ENCODE measurements around the gene TLR7.

The TLR7 gene

DNA sequence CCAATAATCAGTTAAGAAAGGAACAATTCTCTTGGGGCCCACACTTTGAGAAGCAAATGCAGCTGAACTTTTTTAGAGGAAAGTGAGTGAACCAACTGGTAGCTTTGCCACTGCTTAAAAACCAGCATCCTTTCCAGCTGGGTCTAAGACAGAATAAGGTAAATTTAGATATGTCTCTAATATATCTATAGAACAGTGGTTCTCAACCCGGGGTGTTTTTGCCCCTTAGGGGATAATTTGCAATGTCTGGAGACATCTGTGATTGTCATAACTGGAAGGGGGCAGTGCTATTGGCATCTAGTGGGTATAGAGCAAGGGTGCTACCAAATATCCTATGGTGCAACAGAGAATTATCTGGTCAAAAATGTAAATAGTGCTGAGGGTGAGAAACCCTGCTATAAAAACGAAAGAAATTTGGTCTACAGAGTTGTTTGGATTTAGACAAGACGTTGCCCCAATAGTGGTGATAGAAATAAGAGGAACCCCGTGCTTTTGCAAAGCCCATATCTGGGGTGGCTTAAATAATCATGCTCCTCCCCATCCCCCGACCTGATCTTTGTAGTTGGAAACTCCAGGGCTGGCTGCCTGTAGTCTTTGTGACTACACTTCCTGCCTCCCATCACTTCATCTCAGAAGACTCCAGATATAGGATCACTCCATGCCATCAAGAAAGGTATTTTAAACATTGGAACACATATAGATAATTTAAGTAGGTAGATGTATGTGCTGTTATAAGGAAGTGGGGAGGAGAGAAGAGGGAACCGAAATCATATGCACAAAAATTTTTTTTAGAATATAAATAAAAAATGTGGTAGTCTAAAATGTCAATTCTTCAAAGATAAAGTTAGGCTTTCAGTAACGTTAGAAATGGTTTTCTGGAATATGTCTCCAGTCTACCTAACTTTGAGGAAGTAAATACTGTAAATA, at the start of gene TLR7:
TSS of gene TLR7 (plus strand) at position 622 of the 927 bp plus-strand sequence. CDS start 507 bp downstream, outside the sequence.
- DNase-seq (ENCODE audit: low spot score), result no peak

DNA sequence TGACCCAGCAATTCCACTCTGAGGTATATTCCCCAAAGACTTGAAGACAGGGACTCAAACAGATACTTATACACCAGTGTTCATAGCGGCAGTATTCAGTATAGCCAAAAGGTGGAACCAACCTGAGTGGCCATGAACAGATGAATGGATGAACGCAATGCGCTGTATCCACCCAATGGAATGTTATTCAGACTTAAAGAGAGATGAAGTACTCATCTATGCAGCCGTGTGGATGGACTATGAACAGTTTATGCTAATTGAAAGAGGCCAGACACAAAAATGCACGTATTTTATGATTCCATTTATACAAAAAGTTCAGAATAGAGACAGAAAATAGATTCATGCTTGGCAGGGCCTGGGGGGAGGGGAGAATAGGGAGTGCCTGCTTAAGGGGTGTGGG, 49.3 kb upstream of the TLR7 start:
- no peak for DNase-seq (ENCODE audit: low spot score)

DNA sequence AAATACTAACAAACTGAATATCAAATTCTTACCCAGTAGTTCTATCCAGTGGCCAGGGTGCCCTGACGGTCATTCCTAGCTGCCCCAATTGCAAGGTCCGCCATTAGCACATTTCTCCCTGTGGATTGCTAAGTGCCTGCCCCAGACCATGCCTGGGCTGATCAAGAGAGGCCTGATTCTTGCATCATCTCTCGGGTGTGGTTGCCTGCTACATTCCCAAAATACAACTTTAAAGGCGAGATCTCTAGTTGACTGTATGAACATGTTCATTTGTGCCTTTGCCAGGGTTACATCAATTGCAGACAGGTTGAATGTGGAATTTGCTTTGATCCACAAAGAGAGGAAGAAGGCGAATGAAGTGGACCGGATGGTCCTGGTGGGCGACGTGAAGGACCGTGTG, 47.6 kb upstream of the TLR7 start:
- no peak for DNase-seq (ENCODE audit: low spot score)

DNA sequence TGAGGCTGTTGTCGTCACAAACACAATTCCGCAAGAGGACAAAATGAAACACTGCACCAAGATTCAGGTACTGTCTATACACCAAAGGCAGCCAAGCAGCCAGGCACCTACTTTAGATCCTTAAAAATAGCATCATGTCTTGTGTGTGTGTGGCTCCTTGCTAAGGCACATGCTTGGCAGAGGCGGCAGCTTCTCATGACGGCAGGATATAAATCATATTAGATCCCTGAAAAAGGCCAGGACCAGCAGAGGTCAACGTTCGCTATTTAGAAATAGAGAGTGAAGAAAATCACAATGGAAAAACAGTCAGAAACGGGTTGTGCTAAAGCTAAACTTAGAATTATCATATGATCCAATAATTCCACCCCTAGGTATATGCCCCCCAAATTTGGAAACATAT, 46.1 kb upstream of the TLR7 start:
- DNase-seq (ENCODE audit: low spot score), result no peak

DNA sequence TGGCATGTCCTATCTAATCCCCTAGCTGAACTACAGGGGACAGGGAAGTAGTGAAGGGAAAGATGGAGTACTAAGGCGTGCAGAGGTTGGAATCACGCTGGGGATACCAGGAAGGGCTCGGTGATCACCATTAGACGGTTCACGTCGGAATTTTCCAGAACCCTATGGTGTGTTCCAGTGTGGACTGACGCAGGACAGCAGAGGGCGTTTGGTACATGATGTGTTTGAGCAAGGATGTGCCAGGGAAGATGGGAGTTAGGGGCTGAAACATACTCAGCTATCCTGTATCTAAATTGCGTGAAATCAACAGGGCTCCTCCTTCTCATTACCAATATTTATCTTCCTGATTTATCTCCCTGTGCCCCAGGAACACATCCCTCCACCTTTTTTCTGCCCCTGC, 41.9 kb upstream of the TLR7 start:
- no peak for DNase-seq (ENCODE audit: low spot score)

DNA sequence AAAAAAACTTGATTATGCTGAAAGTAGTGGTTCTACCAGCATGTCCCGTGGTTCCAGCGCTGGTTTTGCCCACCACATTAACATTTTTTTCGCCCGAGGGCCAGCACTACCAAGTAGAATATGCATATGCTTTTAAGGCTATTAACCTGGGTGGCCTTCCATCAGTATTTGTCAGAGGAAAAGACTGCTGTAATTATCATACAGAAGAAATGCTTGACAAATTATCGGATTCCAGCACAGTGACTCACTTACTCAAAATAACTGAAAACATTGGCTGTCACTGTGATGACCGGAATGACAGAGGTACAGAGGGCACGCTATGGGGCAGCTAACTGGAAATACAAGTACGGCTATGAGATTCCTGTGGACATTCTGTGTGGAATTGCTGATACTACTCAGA, 41.1 kb upstream of the TLR7 start:
- DNase-seq (ENCODE audit: low spot score), result no peak

DNA sequence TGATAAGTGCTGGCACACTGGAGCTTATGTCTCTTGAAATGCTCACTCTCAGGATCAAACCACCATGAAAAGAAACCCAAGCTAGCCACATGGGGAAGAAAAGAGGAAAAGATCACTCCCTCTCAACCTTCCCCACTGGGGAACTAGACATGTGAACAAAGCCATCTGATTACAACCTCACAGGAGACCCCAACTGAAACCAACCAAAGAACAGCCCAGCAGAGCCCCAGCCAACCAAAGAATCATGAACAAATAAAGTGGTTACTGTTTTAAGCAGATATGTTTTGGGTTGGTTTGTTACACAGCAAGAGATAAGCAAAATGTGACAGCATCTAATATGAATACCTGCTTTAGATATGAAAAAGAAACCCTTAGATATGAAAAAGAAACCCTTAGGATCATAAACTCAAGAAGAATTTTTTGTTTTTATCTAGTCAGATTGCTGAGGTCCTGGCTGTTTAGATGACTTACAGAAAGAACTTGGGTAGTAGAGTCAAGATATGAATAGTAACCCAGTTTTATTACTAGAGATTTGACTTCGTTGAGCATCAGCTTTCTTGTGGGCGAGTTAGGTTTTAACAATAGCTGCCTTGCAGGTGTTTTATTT, 23.7 kb upstream of the TLR7 start:
- no peak for DNase-seq (ENCODE audit: low spot score)

DNA sequence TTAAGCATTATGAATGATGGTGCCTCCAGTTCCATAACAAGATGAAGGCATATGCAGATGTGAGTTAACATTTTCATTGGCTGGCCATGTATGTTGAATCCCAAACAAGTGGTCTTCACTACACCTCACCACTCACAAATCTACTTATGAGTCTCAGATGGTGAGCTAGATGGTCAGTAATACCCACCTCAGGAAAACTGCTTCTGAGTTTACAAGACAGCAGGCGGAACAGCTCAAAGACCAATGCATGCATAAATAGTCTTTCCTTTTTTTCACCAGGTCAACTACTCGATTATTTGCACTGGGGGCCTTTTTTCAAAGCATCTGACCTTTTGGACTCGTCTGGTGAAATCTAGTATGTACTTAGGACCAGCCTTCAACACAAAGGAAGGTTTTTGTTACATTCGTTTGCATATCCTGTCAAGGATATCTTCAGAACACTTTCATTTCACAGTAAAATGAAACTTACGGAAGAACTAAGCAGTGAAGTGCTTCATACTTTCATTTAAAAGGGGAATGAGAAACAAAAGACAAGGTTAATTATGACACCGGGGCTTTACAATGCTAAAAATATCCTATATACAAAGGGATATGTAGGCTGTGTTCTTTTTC, 23.1 kb upstream of the TLR7 start:
- no peak for DNase-seq (ENCODE audit: low spot score)

DNA sequence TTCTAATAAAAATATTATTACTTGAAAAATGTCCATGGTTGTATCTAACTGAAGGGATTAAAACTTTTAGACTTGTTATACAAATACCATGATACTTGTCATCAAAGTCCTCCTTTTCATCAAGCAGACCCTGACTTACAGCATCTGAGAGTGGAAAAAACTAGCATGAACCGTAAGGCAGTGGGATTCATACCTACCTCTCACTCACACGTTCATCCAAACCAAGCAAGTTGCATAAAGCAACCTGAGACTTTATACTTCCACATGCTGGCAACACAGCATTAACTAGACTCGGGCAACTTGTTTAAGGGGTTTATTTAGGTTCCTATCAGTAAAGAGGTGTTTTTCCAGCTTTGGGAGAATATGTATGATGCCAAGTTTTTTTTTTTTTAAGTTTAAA, 22.6 kb upstream of the TLR7 start:
- DNase-seq (ENCODE audit: low spot score), result no peak

DNA sequence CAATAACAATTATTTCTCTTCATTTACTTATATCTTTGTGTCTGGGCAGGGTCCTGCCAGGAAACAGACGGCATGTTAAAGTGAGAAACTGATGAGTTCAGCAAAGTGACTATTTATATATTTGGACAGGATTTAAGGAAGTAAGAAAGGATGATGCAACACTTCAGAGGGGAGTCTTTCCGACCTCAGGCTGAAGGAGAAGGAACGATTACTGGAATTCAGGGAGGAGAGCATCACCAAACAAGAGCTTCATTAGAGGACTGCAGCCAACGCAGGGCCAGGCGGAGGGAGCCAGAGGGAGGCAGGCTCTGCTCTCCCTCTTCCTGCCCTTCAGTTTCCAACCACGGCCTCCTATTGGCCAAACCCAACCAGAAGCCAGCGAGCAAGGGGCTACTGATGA, 1.5 kb upstream of the TLR7 start:
- no peak for DNase-seq (ENCODE audit: low spot score)

DNA sequence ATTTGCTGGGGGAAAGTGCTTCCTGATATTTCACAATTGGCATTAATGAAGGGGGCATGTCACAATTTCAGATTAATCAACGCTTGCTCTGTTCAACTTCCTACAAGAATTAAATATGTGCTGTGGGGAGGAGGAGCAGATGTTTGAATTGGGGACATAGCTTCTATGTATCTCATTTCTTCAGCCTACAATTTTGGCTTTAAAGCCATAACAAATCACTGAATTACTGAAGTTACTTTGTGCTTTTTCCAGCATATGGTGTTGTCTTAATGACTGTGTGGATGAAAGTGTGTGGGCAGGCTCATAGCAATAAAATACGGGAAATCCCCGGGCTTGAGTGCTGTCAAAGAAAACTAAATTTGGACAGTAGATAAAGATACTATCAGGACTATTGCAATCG, 813 bp downstream of the TLR7 start:
- DNase-seq (ENCODE audit: low spot score), result no peak

DNA sequence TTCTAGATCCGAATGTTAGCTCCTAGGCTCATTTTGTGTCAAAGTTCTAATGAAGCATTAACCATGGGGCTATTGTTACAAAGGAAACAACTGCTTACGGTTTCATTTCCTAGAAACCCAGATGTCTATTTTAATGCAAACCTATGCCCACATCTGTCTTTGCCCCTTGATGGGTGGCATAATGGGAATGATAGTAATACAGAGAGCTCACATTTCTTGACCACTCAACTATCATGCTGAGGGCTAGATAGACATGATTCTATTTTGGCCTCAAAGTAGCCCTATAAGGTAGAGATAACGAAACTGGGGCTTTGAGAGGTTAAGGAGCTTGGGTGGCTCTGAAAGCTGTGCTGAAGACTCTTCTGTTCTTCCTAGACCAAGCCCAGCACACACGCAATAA, 1.9 kb downstream of the TLR7 start:
- no peak for DNase-seq (ENCODE audit: low spot score)

DNA sequence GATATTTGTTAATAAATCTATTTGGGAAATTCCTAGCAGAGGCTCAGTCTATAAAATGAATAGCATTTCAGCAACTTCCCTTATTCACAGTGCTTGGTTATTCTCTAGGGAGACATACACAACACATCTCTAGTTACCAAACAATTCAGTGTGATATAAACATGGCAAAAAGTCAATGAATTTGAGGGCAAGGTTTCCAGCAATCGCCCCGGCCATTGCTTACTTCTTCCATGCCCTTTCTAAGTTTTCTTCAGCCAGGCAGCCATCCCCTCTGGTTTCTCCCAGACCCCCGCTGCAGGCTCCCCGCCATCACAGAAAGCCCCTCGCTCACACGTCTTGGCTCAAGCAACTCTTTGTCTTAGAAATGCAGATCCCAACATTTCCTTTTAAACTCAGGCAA, 4.4 kb downstream of the TLR7 start:
- no peak for DNase-seq (ENCODE audit: low spot score)

DNA sequence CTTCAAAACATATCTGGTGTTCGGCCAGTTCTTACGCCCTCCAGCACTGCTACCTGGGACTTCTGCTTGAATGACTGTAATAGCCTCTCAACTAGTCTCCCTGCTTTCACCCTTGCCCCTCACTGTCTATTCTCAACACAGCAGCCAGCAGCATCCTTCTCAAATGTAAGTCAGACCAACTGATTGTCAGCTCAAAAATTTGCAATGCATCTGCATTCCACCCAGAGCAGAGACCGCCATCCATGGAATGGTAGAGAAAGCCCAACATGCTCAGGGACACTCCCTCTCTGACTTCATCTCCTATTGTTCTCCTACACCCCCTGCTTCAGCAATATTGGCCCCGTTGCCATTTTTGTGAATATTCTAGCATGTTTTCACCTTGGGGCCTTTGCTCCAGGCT, 5.9 kb downstream of the TLR7 start:
- no peak for DNase-seq (ENCODE audit: low spot score)

DNA sequence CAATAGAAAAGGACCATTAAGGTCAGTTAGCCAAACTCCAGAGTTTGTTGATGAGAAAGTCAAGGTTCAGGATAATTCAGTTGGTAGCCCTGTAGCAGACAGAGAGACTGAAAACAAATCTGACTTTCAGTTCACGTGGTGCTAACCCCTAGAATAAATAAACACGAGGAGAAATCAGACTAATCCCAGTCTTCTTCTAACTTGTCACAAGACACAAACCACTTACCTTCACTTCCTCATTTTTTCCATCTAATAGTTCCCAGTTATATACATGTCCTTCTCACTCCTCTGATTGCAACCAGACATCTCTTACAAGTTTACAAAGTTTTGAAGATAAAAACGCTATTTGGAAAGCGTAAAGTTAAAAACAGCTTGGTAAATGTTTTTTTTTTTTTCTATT, 7.7 kb downstream of the TLR7 start:
- no peak for DNase-seq (ENCODE audit: low spot score)

DNA sequence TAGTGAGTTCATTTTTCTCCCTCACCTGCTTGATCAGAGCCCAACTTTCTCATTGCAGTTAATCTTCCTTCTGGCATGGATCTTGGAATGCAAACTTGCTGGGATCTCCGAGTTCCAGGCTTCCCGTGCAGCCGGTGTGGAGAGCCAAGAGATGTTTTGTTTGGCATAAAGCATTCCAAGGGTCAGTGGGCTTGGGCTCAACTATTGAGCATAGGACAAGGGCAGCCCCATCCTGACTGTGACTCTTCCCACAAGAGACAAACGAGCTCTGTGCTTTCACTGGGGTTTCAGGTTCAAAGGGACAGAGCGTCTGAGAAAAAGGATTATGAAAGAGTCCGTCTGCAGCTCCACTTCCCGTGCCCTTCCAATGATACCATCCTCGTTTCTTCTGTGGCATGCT, 10.5 kb downstream of the TLR7 start:
- DNase-seq (ENCODE audit: low spot score), result no peak

DNA sequence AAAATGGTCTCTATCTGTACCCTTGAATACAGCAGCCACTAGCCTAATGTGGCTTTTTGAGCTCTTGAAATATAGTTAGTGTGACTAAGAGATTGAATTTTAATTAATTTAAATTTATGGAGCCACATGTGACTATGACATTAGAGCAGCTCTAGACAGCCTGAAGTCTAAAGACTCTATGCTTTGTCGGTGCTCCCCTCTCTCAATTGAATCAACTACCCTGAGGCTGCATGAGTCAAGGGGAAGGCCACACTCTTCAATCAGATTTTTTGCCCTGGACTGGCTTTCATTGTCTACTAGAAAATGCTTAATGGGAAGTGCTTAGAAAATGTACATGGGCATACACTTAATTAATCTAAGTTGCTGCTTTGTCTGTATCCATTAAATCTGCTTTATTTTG, 11.7 kb downstream of the TLR7 start:
- no peak for DNase-seq (ENCODE audit: low spot score)

DNA sequence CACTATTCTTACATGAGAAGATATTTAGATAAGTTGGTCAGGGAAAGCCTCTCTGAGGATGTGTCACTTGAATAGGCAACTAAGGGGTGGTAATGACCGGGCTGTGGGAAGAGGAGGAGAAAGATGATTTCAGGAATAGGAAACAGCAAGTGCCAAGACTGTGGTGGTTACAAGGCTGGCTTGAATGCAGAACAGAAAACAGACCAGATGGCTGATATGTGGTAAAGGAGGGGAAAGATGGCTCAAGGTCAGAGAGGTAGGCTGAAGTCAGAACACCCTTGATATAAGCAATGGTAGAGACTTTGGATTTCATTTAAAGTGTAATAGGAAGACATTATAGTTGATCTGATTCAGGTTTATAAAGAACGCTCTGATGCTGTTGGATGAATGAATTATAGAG, 15.0 kb downstream of the TLR7 start:
- DNase-seq (ENCODE audit: low spot score), result no peak

DNA sequence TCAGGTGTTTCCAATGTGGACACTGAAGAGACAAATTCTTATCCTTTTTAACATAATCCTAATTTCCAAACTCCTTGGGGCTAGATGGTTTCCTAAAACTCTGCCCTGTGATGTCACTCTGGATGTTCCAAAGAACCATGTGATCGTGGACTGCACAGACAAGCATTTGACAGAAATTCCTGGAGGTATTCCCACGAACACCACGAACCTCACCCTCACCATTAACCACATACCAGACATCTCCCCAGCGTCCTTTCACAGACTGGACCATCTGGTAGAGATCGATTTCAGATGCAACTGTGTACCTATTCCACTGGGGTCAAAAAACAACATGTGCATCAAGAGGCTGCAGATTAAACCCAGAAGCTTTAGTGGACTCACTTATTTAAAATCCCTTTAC, 18.6 kb downstream of the TLR7 start:
- no peak for DNase-seq (ENCODE audit: low spot score)

DNA sequence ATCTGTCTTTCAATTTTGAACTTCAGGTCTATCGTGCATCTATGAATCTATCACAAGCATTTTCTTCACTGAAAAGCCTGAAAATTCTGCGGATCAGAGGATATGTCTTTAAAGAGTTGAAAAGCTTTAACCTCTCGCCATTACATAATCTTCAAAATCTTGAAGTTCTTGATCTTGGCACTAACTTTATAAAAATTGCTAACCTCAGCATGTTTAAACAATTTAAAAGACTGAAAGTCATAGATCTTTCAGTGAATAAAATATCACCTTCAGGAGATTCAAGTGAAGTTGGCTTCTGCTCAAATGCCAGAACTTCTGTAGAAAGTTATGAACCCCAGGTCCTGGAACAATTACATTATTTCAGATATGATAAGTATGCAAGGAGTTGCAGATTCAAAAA, 19.7 kb downstream of the TLR7 start:
- no peak for DNase-seq (ENCODE audit: low spot score)

DNA sequence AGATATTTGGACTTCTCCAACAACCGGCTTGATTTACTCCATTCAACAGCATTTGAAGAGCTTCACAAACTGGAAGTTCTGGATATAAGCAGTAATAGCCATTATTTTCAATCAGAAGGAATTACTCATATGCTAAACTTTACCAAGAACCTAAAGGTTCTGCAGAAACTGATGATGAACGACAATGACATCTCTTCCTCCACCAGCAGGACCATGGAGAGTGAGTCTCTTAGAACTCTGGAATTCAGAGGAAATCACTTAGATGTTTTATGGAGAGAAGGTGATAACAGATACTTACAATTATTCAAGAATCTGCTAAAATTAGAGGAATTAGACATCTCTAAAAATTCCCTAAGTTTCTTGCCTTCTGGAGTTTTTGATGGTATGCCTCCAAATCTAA, 20.3 kb downstream of the TLR7 start:
- no peak for DNase-seq (ENCODE audit: low spot score)

DNA sequence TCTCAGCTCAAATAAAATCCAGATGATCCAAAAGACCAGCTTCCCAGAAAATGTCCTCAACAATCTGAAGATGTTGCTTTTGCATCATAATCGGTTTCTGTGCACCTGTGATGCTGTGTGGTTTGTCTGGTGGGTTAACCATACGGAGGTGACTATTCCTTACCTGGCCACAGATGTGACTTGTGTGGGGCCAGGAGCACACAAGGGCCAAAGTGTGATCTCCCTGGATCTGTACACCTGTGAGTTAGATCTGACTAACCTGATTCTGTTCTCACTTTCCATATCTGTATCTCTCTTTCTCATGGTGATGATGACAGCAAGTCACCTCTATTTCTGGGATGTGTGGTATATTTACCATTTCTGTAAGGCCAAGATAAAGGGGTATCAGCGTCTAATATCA, 20.9 kb downstream of the TLR7 start:
- DNase-seq (ENCODE audit: low spot score), result no peak

DNA sequence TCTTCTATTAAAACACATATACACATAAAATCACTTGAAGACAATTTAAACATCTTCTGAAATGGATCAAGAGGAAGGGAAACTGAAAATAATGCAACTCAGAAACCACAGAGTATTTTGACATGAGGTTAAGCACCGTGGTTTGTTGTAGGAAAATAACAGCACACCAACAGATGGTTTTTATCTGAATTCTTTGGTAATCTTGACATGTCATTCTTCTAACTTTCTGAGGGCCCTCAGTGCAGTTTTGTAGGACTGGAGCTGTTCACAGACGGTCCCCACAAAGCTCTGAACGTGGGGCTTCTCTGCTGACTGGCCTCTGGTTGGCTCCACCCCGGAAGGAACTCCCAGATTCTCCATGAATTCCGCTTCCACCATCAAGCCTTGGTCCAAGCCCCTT, 23.6 kb downstream of the TLR7 start:
- DNase-seq (ENCODE audit: low spot score), result no peak
